Neutrophil (primary cell): ENCODE data around the gene TMEM108.

ENCODE experiments used
- H3K27ac ChIP-seq: fragments of 200-600 bp; sonication (generic); 2 replicates; pipeline ENCODE4 v1.5.1; 2016; ENCODE audit warnings: mild to moderate bottlenecking, moderate library complexity
- H3K27me3 ChIP-seq: fragments of 200-600 bp; sonication (generic); 2 replicates; pipeline ENCODE4 v1.6.0; 2016; ENCODE audit warnings: mild to moderate bottlenecking
- H3K36me3 ChIP-seq: fragments of 200-600 bp; sonication (generic); 2 replicates; pipeline ENCODE4 v1.5.1; 2017
- H3K4me1 ChIP-seq, 2 experiments: fragments of 200-600 bp in 1 of 2; sonication (generic) in 1 of 2; 1 replicate in 1 of 2; 2 replicates in 1 of 2; pipeline versions ENCODE4 v1.5.1 to v1.6.1; 2013 to 2016; ENCODE audit warnings: low read depth in 1 of 2, low read length in 1 of 2, mild to moderate bottlenecking in 1 of 2, moderate library complexity in 1 of 2; ENCODE audit not compliant: control insufficient read depth in 1 of 2, insufficient read depth in 1 of 2
- H3K4me3 ChIP-seq, 2 experiments: fragments of 200-600 bp in 1 of 2; sonication (generic) in 1 of 2; 1 replicate in 1 of 2; 2 replicates in 1 of 2; pipeline ENCODE4 v1.5.1; 2013 to 2016; ENCODE audit warnings: low read depth in 1 of 2, low read length in 1 of 2, mild to moderate bottlenecking in 1 of 2, moderate library complexity in 1 of 2
- H3K9me3 ChIP-seq: fragments of 200-600 bp; sonication (generic); 2 replicates; pipeline ENCODE4 v1.5.1; 2016
- TF ChIP-seq, protein P1 (sequence below): fragments of 200-600 bp; sonication (generic); IDR thresholded peaks from 2 replicates; pipeline ENCODE4 v1.5.1; 2016; ENCODE audit warnings: antibody characterized with exemption

The TMEM108 gene

GRCh38 chr3:133271539-133271938 is 233.3 kb downstream of the TMEM108 start:
- Histone ChIP-seq H3K4me3 (no peak overlapping the region), H3K9me3 (no peaks in the 10 kb centered on the region), H3K4me1 (no peaks in the 10 kb centered on the region), H3K27ac (no peak overlapping the region), H3K27me3 (no peaks in the 10 kb centered on the region), H3K36me3 (no peaks in the 10 kb centered on the region)
- TF ChIP-seq, protein P1, sequence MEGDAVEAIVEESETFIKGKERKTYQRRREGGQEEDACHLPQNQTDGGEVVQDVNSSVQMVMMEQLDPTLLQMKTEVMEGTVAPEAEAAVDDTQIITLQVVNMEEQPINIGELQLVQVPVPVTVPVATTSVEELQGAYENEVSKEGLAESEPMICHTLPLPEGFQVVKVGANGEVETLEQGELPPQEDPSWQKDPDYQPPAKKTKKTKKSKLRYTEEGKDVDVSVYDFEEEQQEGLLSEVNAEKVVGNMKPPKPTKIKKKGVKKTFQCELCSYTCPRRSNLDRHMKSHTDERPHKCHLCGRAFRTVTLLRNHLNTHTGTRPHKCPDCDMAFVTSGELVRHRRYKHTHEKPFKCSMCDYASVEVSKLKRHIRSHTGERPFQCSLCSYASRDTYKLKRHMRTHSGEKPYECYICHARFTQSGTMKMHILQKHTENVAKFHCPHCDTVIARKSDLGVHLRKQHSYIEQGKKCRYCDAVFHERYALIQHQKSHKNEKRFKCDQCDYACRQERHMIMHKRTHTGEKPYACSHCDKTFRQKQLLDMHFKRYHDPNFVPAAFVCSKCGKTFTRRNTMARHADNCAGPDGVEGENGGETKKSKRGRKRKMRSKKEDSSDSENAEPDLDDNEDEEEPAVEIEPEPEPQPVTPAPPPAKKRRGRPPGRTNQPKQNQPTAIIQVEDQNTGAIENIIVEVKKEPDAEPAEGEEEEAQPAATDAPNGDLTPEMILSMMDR: no peak

DNA sequence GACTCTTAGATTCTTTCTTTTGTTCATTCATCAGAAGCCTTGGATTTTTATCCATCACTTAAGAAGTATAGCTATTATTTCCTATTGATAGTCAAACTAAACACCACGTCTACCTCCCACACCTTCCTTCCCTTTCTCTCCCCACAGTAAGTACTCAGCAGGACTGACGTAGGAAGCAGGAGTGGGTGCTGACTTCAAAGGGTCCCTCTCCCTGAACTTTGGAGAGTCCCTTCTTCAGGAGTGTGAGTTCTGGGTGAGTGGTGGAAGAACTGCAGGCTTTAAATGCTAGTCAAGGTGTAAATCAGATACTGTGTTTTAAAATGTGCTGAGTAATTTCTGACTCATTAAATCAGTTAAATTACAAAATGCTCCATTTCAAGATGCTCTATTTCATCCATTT is 235.2 kb downstream of the TMEM108 start:
- H3K4me3 ChIP-seq: no peak overlapping the region
- no peaks in the 10 kb centered on the region for H3K4me1 ChIP-seq
- H3K27ac ChIP-seq: no peak overlapping the region
- no peaks in the 10 kb centered on the region for H3K9me3 ChIP-seq
- no peaks in the 10 kb centered on the region for H3K36me3 ChIP-seq
- no peaks in the 10 kb centered on the region for H3K27me3 ChIP-seq
- TF ChIP-seq, protein P1: no peak

DNA sequence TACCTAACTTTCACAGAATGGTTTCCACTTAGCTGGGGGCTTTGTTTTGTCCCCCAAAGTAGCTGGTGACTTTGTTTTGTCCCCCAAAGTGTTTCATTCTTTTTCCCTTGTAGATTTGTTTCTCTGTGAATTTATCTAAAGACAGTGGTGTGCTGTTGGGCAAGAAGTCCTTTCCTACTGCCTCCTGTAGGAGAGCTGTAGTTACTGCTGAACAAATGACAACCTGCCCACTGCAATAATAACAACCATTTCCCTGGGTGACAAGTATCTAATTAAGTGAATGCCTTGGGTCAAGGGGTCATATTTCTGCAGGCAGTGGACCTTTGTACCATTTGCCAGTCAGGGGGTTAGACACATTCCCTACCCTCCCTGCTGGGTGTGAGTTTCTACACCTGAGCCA is 236.3 kb downstream of the TMEM108 start:
- H3K36me3 ChIP-seq: no peaks in the 10 kb centered on the region
- TF ChIP-seq, protein P1: no peak
- no peak overlapping the region for H3K27ac ChIP-seq
- no peaks in the 10 kb centered on the region for H3K4me1 ChIP-seq
- H3K9me3 ChIP-seq: no peaks in the 10 kb centered on the region
- no peaks in the 10 kb centered on the region for H3K27me3 ChIP-seq
- H3K4me3 ChIP-seq: no peak overlapping the region

DNA sequence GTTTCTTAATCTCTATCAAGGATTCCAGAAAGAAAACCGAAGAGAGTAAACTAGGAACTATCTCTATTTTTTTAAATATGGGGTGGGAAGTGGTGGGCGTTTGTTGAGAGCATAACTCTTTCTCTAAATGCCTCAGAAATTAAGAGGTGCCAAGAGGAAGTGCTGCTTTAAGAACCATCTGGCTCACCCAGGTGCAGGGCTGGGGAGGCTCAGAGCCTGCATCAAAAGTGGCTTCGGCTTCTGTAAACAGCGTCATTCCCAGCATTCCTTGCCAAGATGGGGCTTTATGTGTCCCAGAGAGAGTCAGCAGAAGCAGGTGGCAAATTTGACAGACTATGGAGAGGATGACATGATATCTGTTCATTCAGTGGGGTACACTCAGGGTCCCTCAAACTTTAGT is 238.4 kb downstream of the TMEM108 start:
- TF ChIP-seq, protein P1: no peak
- no peaks in the 10 kb centered on the region for H3K27me3 ChIP-seq
- no peak overlapping the region for H3K4me3 ChIP-seq
- no peaks in the 10 kb centered on the region for H3K36me3 ChIP-seq
- no peak overlapping the region for H3K27ac ChIP-seq
- H3K9me3 ChIP-seq: no peaks in the 10 kb centered on the region
- H3K4me1 ChIP-seq: no peaks in the 10 kb centered on the region

DNA sequence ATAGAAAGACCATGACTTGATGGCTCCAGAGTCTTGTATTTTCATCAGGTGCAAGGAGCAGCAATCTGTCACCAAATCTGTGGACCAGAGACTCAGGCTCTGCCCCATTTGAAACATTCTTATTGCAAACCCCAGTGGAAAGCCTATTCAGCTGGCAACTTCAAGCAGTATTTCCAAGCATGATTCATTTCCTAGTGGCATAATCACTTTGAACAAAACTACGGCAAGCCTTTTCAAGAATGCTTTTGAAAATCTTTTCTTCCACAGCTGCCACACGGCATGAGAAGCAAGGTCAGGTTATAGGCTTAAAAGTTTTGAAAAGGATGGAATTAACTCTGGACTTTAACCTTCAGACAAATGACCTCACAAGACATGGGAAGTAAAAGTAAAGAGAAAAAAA is 239.6 kb downstream of the TMEM108 start:
- no peak overlapping the region for H3K4me3 ChIP-seq
- no peaks in the 10 kb centered on the region for H3K4me1 ChIP-seq
- no peaks in the 10 kb centered on the region for H3K9me3 ChIP-seq
- H3K27ac ChIP-seq: no peak overlapping the region
- H3K36me3 ChIP-seq: no peaks in the 10 kb centered on the region
- no peaks in the 10 kb centered on the region for H3K27me3 ChIP-seq
- TF ChIP-seq, protein P1: no peak
